Adrenal gland (tissue), 12 donors: ENCODE results near the gene ALPK1. TPM values are rescaled to one million over a fixed set of nuclear protein-coding genes. Genes with fewer than 3 reads are reported as not detected.

Experiments
- DNase-seq, 7 donors: peaks; one replicate each; pipeline ENCODE4 v3.0.0-alpha.2; 2019 to 2020
- H3K27ac ChIP-seq, 5 donors: fragments of 200-600 bp; sonication (generic) in 4 of 5; 1 replicate in 3 of 5; 2 replicates in 2 of 5; pipeline versions ENCODE4 v1.5.1 to v1.8.0; 2016 to 2020; ENCODE audit warnings: mild to moderate bottlenecking in 1 of 5
- H3K27me3 ChIP-seq: fragments of 200-600 bp; 2 replicates; pipeline ENCODE4 v1.8.0; 2021
- H3K36me3 ChIP-seq, 2 donors: fragments of 200-600 bp; replicated peaks in 1 of 2; 1 replicate in 1 of 2; 2 replicates in 1 of 2; pipeline versions ENCODE4 v1.5.1 to v1.8.0; 2018 to 2022
- H3K4me1 ChIP-seq, 2 donors: fragments of 200-600 bp; replicated peaks in 1 of 2; 1 replicate in 1 of 2; 2 replicates in 1 of 2; pipeline versions ENCODE4 v1.5.1 to v1.8.0; 2018 to 2021
- H3K4me3 ChIP-seq, 4 donors: fragments of 200-600 bp; sonication (generic) in 3 of 4; one replicate each; pipeline ENCODE4 v1.5.1; 2016 to 2018
- H3K9me3 ChIP-seq, 3 donors: fragments of 200-600 bp; sonication (generic) in 1 of 3; replicated peaks in 1 of 3; 1 replicate in 2 of 3; 2 replicates in 1 of 3; pipeline versions ENCODE4 v1.5.1 to v1.8.0; 2016 to 2021
- POLR2A ChIP-seq, 2 donors: fragments of 450-650 bp; IDR thresholded peaks; one replicate each; pipeline ENCODE4 v1.6.1; 2017; ENCODE audit warnings: antibody characterized with exemption in 2 of 2, mild to moderate bottlenecking in 2 of 2, moderate library complexity in 1 of 2
- WGBS, 4 donors: extraction: QIAGEN DNeasy Blood & Tissue Kit in 2 of 4; methylation state at CpG; one replicate each; pipeline versions ENCODE4 v1.1.5 to v1.1.7; 2013 to 2017; 5-methylcytosine and 5-hydroxymethylcytosine counted together
- intact Hi-C, 2 donors: fragments of 100-400 bp; cut with DNase I; formaldehyde crosslinking; loops; one replicate each; pipeline versions ENCODE4 v1.14.1 to v1.15.0; 2022 to 2023
- polyA plus RNA-seq, 3 donors: library from polyadenylated mRNA; stranded (reverse); fragments of 200-250 nt in 2 of 3; fragments of 350-450 nt in 1 of 3; fragmentation: Illumina TruSeq in 1 of 3; extraction: RNeasy Lipid Tissue Mini Kit (QIAGEN cat#74804) in 1 of 3; gene quantifications; one replicate each; pipeline ENCODE4 v1.2.3, GENCODE V29; 2013 to 2014
- total RNA-seq, 9 donors: library from RNA; depleted of rRNA in 4 of 9; stranded (reverse); fragments of >200 nt in 4 of 9; fragments of 120-200 nt in 1 of 9; fragmentation: NEBNext Ultra II Directional in 1 of 9; extraction: Animal tissue kit (Norgen Biotek cat#: 25700) in 1 of 9; gene quantifications; one replicate each; pipeline versions ENCODE4 v1.1.0 to v1.2.4, GENCODE V29; 2013 to 2023
- TF ChIP-seq, protein P1 (sequence below), 6 experiments: fragments of 450-650 bp in 4 of 6; fragments of 200-600 bp in 2 of 6; sonication (generic) in 1 of 6; IDR thresholded peaks; 1 replicate in 5 of 6; 2 replicates in 1 of 6; pipeline versions ENCODE4 v1.5.1 to v1.8.0; 2016 to 2021; ENCODE audit warnings: antibody characterized with exemption in 6 of 6, mild to moderate bottlenecking in 2 of 6, moderate library complexity in 1 of 6
- donor health status: healthy with polysubstance abuse.
- donor health status: Bipolar disorder and iron deficiency.
- donor health status: DM: yes; HTN: yes; CAD: no.
- donor health status: DM: no; HTN: no; CAD: no.
- donor health status: DM: no; HTN: no; CAD: no.
- donor health status: DM: yes; HTN: yes; CAD: no.

ALPK1 gene
- total and polyA plus RNA-seq, 12 donors = 6.0 to 50.4 (median 14.4) TPM

DNA sequence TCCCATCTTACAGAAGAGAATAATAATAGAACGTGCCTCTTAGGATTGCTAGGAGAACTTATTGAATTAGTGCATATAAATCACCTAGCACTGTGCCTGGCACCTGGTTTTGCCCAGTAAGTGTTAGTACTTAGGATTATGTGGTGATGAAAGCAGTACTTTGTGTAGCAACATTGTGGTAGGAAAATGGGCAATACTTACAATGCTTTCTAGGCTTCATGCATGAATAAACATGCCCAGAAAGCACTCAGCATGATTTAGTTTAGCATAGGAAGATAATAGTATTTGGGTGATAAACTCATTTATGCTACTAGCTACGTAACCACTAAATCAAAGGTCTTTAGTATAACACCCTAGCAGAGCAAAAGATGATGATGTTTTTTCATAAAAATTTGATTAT lies 113.2 kb downstream of the ALPK1 start:
- intact Hi-C loops = no loop called here
- DNase-seq = no peak
- H3K27ac ChIP-seq = no peak overlapping the region
- no peaks in the 10 kb centered on the region for H3K27me3 ChIP-seq
- no peak overlapping the region for H3K4me3 ChIP-seq
- H3K9me3 ChIP-seq = no peaks in the 10 kb centered on the region
- H3K36me3 ChIP-seq = no peaks in the 10 kb centered on the region
- TF ChIP-seq, protein P1, sequence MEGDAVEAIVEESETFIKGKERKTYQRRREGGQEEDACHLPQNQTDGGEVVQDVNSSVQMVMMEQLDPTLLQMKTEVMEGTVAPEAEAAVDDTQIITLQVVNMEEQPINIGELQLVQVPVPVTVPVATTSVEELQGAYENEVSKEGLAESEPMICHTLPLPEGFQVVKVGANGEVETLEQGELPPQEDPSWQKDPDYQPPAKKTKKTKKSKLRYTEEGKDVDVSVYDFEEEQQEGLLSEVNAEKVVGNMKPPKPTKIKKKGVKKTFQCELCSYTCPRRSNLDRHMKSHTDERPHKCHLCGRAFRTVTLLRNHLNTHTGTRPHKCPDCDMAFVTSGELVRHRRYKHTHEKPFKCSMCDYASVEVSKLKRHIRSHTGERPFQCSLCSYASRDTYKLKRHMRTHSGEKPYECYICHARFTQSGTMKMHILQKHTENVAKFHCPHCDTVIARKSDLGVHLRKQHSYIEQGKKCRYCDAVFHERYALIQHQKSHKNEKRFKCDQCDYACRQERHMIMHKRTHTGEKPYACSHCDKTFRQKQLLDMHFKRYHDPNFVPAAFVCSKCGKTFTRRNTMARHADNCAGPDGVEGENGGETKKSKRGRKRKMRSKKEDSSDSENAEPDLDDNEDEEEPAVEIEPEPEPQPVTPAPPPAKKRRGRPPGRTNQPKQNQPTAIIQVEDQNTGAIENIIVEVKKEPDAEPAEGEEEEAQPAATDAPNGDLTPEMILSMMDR (IDR thresholded peaks at IDR 0.05) = no peak
- no peak for TF ChIP-seq POLR2A (IDR thresholded peaks at IDR 0.05)
- 57 to 76% (median 70%) methylated on average over 2 of the region's 2 CpGs for WGBS, 4 donors
- H3K4me1 ChIP-seq = no peaks in the 10 kb centered on the region

DNA sequence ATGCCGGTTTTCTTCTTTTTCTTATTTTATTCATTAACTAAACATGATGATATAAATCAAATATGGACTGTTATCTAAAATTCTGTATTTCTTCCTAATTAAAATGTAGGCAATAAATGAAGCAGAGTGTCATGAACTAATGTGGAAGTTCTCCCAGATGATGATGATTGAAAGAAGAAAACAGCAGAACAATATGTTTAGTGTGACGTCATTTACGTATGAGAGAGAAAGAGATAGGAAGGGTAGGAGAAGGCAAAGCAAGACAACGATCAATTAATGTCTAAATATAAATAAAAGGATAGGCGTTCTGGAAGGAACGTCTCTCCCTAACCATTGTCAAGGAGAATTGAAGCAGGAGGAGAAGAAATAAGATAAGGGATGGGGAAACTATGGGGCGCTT lies 113.6 kb downstream of the ALPK1 start:
- no peak for TF ChIP-seq POLR2A (IDR thresholded peaks at IDR 0.05)
- TF ChIP-seq, protein P1 (IDR thresholded peaks at IDR 0.05) = no peak
- no peak for DNase-seq
- intact Hi-C loops = no loop called here
- Histone ChIP-seq H3K36me3 (no peaks in the 10 kb centered on the region), H3K27me3 (no peaks in the 10 kb centered on the region), H3K4me1 (no peaks in the 10 kb centered on the region), H3K4me3 (no peak overlapping the region), H3K27ac (no peak overlapping the region), H3K9me3 (no peaks in the 10 kb centered on the region)
- WGBS, 4 donors = 91 to 94% (median 94%) methylated on average over 7 of the region's 7 CpGs

DNA sequence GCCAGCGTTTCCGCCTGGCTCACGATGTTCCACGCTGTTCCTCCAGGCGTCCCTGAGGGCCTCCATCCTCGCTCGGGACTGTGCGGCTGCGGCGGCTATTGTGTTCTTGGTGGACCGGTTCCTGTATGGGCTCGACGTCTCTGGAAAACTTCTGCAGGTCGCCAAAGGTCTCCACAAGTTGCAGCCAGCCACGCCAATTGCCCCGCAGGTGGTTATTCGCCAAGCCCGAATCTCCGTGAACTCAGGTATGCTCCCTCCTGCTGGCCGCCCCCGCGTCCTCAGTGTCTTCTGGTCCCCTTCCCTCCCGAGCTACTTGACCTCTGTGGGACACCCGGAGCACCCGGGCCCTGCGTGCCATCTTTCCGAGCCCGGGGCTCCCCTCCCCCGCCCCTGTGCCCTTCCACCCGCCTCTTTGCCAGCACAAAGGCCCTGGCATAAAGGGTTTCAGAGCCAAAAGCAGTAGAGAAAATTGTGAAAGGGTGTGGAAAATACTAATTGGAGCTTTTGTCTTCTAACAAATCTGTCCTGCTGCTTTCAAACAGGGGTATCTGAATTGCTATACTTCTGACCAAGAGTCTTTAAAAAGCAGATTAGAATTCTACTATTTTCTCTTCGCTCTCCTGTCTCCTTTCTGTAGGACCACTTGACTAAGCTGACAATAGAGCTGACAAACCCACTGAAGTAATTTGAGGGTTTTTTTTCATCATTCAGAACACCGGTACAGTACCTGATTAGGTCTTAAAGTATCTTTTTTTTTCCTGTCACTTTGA lies 114.8 kb downstream of the ALPK1 start:
- no peaks in the 10 kb centered on the region for H3K4me1 ChIP-seq
- intact Hi-C loops = no loop called here
- H3K36me3 ChIP-seq = no peaks in the 10 kb centered on the region
- no peak overlapping the region for H3K4me3 ChIP-seq
- no peak for DNase-seq
- no peaks in the 10 kb centered on the region for H3K9me3 ChIP-seq
- no peak overlapping the region for H3K27ac ChIP-seq
- no peaks in the 10 kb centered on the region for H3K27me3 ChIP-seq
- 84 to 85% (median 85%) methylated on average over 31 to 32 of the region's 32 CpGs for WGBS, 4 donors
- TF ChIP-seq POLR2A (IDR thresholded peaks at IDR 0.05) = no peak
- TF ChIP-seq, protein P1 (IDR thresholded peaks at IDR 0.05) = no peak

DNA sequence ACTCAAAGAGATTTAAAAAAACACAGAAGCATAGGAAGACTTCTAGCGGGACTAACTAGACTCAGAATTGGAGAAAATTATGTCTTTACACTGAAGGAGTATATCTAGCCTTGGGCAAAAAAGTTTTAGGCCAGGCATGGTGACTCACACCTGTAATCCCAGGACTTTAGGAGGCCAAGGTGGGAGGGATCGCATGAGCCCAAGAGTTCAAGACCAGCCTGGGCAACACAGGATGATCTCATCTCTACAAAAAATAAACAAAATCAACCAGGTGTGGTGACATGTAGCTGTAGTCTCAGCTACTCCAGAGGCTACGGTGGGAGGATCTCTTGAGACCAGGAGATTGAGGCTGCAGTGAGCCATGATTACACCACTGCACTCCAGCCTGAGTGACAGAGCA lies 119.3 kb downstream of the ALPK1 start:
- WGBS, 4 donors = 89 to 99% (median 95%) methylated on average over 3 of the region's 3 CpGs
- Histone ChIP-seq H3K4me3 (no peak overlapping the region), H3K4me1 (no peaks in the 10 kb centered on the region), H3K27ac (no peak overlapping the region), H3K36me3 (no peaks in the 10 kb centered on the region), H3K9me3 (no peaks in the 10 kb centered on the region), H3K27me3 (no peaks in the 10 kb centered on the region)
- DNase-seq = no peak
- intact Hi-C loops = no loop called here
- TF ChIP-seq, protein P1 (IDR thresholded peaks at IDR 0.05) = no peak
- TF ChIP-seq POLR2A (IDR thresholded peaks at IDR 0.05) = no peak
